Esophagus (tissue), 2 donors: Measurements from ENCODE around the gene TMEM120B. TPM values are rescaled to one million over a fixed set of nuclear protein-coding genes. Genes with fewer than 3 reads are reported as not detected.

ENCODE experiments used
- H3K27ac ChIP-seq, 2 donors: one replicate each; pipeline ENCODE4 v1.5.1; 2013; ENCODE audit warnings: low read depth in 2 of 2, mild to moderate bottlenecking in 2 of 2, inconsistent platforms in 1 of 2, low read length in 1 of 2, moderate library complexity in 1 of 2
- H3K27me3 ChIP-seq, 2 donors: one replicate each; pipeline ENCODE4 v1.6.1; 2013; ENCODE audit warnings: low read length in 2 of 2, control low read depth in 1 of 2, mild to moderate bottlenecking in 1 of 2; ENCODE audit not compliant: insufficient read depth in 2 of 2, control insufficient read depth in 1 of 2
- H3K36me3 ChIP-seq, 2 donors: one replicate each; pipeline ENCODE4 v1.6.1; 2013; ENCODE audit warnings: low read length in 1 of 2; ENCODE audit not compliant: control insufficient read depth in 2 of 2, insufficient read depth in 2 of 2
- H3K4me1 ChIP-seq, 2 donors: one replicate each; pipeline ENCODE4 v1.6.1; 2013; ENCODE audit warnings: low read length in 1 of 2; ENCODE audit not compliant: control insufficient read depth in 2 of 2, insufficient read depth in 2 of 2
- H3K4me3 ChIP-seq, 2 donors: one replicate each; pipeline ENCODE4 v1.5.1; 2013; ENCODE audit warnings: low read length in 2 of 2, mild to moderate bottlenecking in 2 of 2, low read depth in 1 of 2, moderate library complexity in 1 of 2
- H3K9me3 ChIP-seq, 2 donors: one replicate each; pipeline ENCODE4 v1.6.1; 2013; ENCODE audit warnings: mild to moderate bottlenecking in 2 of 2, low read depth in 1 of 2, low read length in 1 of 2, moderate library complexity in 1 of 2; ENCODE audit not compliant: control insufficient read depth in 2 of 2, insufficient read depth in 1 of 2
- WGBS, 2 donors: extraction: QIAGEN DNeasy Blood & Tissue Kit; methylation state at CpG; one replicate each; pipeline ENCODE4 v1.1.7; 2013; 5-methylcytosine and 5-hydroxymethylcytosine counted together
- polyA plus RNA-seq, 2 donors: library from polyadenylated mRNA; stranded (reverse); fragments of 200-250 nt; gene quantifications; one replicate each; pipeline ENCODE4 v1.2.3, GENCODE V29; 2013
- donor health status: healthy with polysubstance abuse.
- donor health status: Bipolar disorder and iron deficiency.

The TMEM120B gene
- polyA plus RNA-seq, 2 donors: 1.9 to 5.1 TPM

DNA sequence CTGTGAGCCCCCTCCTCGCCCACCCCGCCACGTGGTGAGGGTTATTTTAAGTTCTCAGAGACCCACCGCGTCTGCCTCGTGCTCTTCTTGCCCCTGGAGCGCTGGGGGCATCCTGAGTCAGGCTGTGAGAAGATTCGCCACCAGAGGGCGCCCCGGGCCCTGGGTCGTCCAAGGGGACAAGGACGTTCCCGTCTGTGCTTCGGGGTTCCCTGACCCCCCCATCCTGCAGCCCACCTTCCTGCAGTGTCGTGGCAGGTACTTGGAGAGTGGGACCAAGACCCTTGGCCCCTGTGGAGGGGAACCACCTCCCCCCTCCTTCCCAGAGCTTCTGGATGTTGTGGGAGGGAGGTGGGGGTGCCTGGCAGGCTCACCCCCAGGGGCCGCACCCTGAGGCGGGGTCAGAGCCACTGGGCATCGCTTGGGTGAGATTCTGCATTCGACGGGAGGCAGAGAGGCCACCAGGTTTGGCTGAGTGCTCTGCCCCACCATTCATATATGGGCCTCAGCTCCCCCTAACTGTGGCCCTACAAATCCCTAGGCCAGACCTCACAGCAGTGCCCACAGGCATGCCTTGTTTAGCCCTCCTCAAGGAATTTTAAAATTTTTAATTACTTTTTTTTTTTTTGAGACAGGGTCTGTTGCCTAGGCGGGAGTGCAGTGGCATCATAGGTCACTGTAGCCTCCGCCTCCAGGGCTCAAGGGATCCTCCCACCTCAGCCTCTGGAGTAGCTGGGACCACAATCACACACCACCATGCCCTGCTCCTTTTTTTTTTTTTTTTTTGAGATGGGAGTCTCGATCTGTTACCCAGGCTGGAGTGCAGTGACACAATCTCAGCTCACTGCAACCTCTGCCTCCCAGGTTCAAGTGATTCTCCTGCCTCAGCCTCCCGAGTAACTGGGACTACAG, 63.9 kb downstream of the TMEM120B start:
- WGBS, 2 donors: 25 to 26% methylated on average over 24 of the region's 24 CpGs
- Histone ChIP-seq H3K4me3 (no peak overlapping the region), H3K9me3 (no peaks in the 10 kb centered on the region), H3K27me3 (no peaks in the 10 kb centered on the region), H3K36me3 (peaks cover 0 to 2% of the 10 kb centered on the region in 2 donors), H3K4me1 (peaks cover under 1% of the 10 kb centered on the region in 2 donors), H3K27ac (no peak overlapping the region)

DNA sequence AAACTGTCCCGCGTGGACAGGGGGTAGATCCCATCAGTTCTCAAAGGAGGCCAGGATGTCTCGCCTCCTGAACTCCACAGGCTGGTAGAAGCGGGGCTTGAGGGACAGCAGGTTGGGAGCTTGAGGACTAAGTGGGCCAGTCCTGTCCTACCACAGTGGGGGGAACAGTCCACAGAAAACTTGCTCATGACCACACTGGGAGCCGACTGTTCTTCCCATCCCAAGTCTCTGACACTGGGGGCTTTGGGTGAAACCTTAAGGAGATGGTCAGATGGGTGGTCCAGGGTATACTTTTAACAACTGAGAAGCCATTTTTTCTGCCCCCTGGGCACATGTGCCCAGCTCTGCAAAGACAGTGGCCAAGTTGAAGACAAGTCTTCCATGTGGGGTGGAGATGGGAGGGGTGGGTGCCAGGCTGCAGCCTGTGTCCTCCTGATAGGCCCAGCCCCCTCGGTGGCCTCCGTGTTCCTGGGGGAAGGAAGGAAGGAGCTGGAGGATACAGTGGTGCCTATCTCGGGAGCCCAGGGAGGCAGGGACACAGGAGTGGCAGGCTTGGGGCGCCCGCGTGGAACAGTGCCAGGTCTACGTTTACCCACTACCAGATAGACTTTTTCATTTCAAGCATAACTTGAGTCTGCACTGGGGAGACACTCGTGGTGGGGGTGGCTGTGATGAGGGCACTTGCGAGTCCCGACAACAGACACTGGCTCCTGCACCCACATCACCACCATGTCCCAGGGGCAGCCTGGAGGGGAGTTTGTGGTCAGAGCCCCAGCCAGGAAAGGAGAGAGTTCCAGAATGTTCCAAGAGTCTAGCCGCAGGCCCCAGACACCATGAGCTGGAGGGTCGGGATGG, 66.2 kb downstream of the TMEM120B start:
- Histone ChIP-seq H3K27ac (no peak overlapping the region), H3K36me3 (peaks cover 0 to 2% of the 10 kb centered on the region in 2 donors), H3K4me3 (no peak overlapping the region), H3K27me3 (no peaks in the 10 kb centered on the region), H3K9me3 (no peaks in the 10 kb centered on the region), H3K4me1 (peaks cover 3% of the 10 kb centered on the region in 2 donors)
- 72 to 78% methylated on average over 17 of the region's 17 CpGs for WGBS, 2 donors

DNA sequence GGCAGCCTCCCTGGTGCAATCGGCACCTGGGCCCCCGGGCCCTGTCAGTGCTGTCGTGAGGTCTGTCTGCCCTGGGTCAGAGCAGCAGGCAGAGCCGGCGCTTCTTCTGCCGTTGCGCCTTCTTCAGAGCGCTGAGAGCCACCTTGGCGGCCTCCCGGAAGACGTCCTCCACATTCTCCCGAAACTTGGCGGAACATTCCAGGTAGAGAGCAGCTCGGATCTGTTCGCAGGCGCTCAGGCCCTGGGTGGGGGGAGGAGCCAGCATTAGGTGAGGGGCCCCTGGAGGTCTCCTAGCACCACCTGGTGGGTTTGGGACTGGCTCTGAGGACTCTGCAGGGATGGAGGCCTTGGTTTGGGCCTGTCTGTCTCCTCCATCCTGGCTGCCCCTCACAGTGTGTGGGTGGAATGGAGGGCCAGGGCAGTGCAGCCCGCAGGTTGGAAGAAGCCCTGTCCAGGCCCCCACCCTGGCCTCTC, 66.9 kb downstream of the TMEM120B start:
- Histone ChIP-seq H3K27me3 (no peaks in the 10 kb centered on the region), H3K36me3 (peaks cover 0 to 2% of the 10 kb centered on the region in 2 donors), H3K9me3 (no peaks in the 10 kb centered on the region), H3K4me3 (no peak overlapping the region), H3K4me1 (peaks cover 3% of the 10 kb centered on the region in 2 donors), H3K27ac (no peak overlapping the region)
- WGBS, 2 donors: 92 to 94% methylated on average over 17 of the region's 17 CpGs

DNA sequence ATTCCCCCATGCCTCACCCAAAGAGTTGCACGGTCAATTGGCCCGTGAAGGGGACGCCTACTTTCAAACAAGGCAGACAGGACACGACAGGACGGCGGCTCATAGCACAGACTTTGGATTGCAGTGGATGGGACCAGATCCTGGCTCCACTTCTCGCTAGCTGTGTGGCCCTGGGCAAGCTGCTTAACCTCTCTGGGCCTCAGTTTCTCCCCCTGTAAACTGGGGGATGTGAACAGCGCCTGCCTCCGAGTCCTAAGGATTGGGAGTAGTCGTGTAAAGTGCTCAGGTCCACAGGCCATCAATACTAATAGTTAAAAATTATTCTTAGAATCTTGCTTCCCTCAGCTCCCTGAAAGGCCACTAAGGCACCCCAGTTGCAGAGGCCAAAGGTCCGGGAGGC, 67.9 kb downstream of the TMEM120B start:
- peaks cover 3 to 4% of the 10 kb centered on the region in 2 donors for H3K4me1 ChIP-seq
- H3K27me3 ChIP-seq: no peaks in the 10 kb centered on the region
- H3K9me3 ChIP-seq: no peaks in the 10 kb centered on the region
- H3K4me3 ChIP-seq: no peak overlapping the region
- peaks cover 0 to 2% of the 10 kb centered on the region in 2 donors for H3K36me3 ChIP-seq
- H3K27ac ChIP-seq: no peak overlapping the region
- 94 to 95% methylated on average over 11 of the region's 11 CpGs for WGBS, 2 donors

DNA sequence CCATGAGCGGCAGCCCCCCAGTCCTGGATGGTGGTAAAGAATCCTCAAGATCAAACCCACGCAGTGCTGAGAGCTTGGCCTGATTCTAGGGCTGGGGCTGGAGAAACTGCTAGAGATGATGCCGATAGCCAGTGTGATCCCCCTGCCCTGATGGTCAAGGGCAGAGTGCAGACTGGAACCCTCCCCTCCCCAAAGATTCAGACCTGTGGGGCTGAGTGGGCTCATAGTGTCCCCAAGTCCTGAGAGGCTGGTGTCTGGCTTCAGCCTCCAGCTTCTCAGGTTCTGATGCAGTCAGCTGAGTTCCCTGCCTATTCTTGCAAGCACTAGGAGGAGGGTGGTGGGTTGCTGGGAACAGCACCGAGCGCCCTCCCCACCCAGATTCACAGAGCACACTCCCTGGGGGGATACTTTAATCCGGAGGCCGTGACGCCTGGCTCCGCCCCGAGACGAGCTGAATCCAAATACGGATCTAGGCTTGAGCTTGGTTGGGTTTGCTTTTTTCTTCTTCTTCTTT, 69.0 kb downstream of the TMEM120B start:
- Histone ChIP-seq H3K36me3 (peaks cover 0 to 2% of the 10 kb centered on the region in 2 donors), H3K27ac (peak overlapping the region; percentile 45 to 73), H3K4me3 (no peak overlapping the region), H3K27me3 (no peaks in the 10 kb centered on the region), H3K9me3 (peaks cover 0 to 2% of the 10 kb centered on the region in 2 donors), H3K4me1 (peaks cover 3 to 8% of the 10 kb centered on the region in 2 donors)
- WGBS, 2 donors: 37 to 45% methylated on average over 12 of the region's 12 CpGs

DNA sequence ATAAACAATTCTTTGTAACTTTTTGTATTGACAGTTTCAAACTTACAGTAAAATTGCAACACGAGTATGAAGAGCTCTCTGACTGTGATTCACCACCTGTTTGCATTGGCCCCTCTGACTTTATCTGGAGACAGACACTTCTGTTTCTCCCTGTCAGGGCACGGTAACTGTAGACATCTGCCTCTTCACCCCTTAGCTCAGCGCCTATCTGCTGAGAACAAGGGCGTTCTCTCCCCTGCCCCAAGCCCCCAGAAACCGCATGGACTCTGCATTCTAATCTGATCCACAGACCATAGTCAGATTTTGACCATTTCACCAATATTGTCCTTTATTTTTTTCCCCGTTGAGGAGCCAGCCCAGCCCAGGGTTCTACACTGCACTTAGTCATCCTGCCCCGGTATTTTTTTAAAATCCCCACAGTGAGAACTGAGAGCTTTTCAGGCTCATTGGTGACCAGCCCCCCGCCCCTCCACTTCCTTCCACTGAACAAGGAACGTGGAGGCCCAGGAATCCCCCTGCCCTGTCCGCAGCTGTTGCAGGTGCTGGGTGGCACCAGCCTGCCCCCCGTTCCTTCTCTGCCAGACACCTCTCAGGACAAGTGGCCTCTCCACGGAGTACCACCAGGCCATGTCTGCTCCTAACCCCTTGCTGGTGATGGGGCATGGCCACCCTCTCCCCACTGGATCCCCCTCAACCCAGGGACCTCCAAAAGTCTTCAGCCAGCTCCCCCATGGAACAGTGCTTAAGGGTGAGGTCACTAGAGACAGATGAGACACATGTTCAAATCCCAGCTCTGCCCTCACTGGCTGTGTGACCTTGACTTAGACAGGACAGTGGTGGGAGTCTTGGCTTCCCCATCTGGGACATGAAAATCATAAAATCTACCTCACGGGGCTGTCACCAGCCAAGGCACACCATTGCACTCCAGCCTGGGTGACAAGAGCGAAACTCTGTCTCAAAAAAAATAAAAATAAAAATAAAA, 69.7 kb downstream of the TMEM120B start:
- H3K27me3 ChIP-seq: no peaks in the 10 kb centered on the region
- H3K4me1 ChIP-seq: peaks cover 3 to 12% of the 10 kb centered on the region in 2 donors
- WGBS, 2 donors: 37% methylated on average over 14 of the region's 14 CpGs

DNA sequence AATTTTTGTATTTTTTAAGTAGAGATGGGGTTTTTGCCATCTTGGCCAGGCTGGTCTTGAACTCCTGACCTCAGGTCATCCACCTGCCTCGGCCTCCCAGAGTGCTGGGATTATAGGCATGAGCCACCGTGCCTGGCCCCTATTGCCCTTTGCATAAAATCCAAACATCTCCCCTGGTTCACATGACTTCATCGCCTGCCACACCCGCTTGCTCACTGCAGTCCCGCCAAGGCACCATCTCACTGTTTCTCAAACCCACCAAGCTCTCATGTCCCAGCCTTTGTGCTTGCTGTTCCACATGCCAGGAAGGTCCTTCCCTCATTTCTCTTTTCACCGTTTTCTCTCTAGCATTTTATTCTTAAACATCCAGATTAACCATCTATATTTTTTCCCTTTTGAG, 71.2 kb downstream of the TMEM120B start:
- no peak overlapping the region for H3K4me3 ChIP-seq
- peaks cover 3 to 12% of the 10 kb centered on the region in 2 donors for H3K4me1 ChIP-seq
- WGBS, 2 donors: 51 to 60% methylated on average over 6 of the region's 6 CpGs
- H3K36me3 ChIP-seq: peaks cover 0 to 2% of the 10 kb centered on the region in 2 donors
- peak overlapping the region; percentile 52 to 57 for H3K27ac ChIP-seq
- no peaks in the 10 kb centered on the region for H3K27me3 ChIP-seq
- H3K9me3 ChIP-seq: peaks cover 0 to 2% of the 10 kb centered on the region in 2 donors

More for the DNA sequence above, 69.7 kb downstream of the TMEM120B start:
- H3K4me3 ChIP-seq: no peak overlapping the region
- H3K9me3 ChIP-seq: peaks cover 0 to 2% of the 10 kb centered on the region in 2 donors
- peaks cover 0 to 2% of the 10 kb centered on the region in 2 donors for H3K36me3 ChIP-seq
- peak overlapping the region in 1 of 2 donors; percentile 76 for H3K27ac ChIP-seq

DNA sequence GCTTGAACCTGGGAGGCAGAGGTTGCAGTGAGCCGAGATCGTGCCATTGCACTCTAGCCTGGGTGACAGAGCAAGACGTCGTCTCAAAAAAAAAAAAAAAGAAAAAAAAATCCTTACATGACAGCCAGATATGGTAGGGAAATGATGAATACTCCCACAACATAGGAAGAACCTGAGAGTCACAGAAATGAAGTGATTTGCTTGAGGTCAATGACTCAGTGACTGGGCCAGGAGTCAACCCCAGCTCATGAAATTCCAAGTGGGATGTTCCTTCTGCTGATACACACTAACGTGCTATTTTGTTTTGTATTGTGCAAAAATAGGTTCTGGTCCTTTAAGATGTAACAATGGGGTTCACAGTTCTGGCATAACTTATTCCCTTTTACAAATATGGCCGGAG, 71.9 kb downstream of the TMEM120B start:
- peaks cover 0 to 2% of the 10 kb centered on the region in 2 donors for H3K9me3 ChIP-seq
- no peaks in the 10 kb centered on the region for H3K27me3 ChIP-seq
- 21 to 28% methylated on average over 6 of the region's 6 CpGs for WGBS, 2 donors
- no peak overlapping the region for H3K4me3 ChIP-seq
- peaks cover 3 to 12% of the 10 kb centered on the region in 2 donors for H3K4me1 ChIP-seq
- peaks cover 0 to 2% of the 10 kb centered on the region in 2 donors for H3K36me3 ChIP-seq
- peak overlapping the region; percentile 57 to 70 for H3K27ac ChIP-seq
